ENCODE results near the gene PRKAG2. TPM values are rescaled to one million over a fixed set of nuclear protein-coding genes. Genes with fewer than 3 reads are reported as not detected.

The PRKAG2 gene
- total and polyA plus RNA-seq, 2 of the 13 experiments (the other 11 are each of a cell fraction or from before 2014, with no cell fraction given), result 0.90 to 1.3 TPM

DNA sequence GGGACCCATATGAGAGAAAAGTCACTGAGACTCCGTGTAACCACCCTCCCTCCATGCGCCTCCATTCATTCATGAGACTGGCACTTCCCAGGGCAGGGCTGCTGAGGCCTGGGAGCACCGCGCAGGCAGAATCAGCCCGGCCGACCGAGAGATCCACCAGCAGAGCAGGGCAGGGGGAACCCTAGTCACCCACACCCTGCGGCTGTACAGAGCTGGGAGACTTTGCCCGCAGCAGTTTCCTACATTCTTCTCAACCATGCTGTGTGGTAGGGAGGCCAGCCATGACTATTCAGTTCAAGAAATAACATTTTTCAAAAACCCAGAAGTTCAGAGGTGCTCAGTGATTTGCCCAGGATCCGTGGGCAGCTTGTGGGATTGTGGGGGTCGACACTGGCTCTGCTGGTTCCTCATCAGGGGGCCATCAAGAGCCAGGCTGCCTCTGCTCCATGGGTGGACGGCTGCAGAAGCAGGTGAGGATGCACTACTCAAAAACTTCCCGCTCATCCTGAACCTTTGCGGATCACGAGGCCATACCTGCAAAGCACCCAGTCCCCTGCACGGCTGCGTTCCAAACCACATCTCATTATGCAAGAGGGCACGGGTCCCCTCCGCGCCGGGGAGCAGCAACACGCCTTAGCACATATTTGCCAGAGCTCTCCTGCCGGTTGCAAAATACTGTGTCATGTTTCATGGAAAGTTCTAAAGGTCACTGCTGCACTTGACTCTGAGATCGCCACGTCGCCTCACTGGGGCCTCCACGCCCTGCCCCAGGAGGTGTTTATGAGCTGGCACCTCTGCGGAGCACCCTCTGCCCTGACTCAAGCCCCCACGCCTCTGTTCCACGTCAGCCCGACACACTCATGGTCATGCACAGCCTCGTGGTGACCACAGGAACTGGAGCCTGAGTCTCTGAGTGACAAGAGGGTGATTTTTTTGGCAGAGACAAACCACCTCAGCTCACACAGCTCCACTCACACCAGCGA is 132.0 kb downstream of the PRKAG2 start (continued):
- TF ChIP-seq, protein P1, sequence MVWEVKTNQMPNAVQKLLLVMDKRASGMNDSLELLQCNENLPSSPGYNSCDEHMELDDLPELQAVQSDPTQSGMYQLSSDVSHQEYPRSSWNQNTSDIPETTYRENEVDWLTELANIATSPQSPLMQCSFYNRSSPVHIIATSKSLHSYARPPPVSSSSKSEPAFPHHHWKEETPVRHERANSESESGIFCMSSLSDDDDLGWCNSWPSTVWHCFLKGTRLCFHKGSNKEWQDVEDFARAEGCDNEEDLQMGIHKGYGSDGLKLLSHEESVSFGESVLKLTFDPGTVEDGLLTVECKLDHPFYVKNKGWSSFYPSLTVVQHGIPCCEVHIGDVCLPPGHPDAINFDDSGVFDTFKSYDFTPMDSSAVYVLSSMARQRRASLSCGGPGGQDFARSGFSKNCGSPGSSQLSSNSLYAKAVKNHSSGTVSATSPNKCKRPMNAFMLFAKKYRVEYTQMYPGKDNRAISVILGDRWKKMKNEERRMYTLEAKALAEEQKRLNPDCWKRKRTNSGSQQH (CRISPR knock-in tag; IDR thresholded peaks at IDR 0.05; ENCODE audit: low read depth), result no peak
- TF ChIP-seq ZNF678 (CRISPR knock-in tag; IDR thresholded peaks at IDR 0.05), result no peak
- TF ChIP-seq PTBP1 (IDR thresholded peaks at IDR 0.05; ENCODE audit: low read depth, low read length, poor library complexity, severe bottlenecking), result no peak

DNA sequence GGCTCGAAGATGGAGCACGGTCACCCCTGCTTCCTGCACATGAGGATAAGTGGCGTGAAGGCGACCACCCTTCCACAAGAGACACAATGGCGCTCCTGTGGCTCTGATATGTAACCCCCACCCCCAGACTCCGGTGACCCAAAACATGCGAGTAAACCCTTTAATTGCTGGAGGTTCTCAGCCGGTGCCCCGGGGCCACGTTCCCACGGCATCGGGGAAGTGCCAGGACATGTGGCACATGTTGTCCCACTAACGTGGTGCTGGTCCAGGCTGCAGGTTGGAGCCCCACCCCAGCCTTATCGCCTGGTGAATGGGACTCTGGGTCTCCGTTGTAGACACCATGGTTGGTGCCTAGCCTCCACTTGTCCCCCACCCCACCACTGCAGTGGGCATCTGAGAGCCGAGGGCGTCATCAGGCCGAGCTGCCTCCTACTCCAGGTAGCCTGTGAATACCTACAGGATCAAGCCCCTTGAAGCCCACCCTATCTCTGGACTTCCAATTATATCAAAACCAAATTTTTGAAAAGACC is 132.8 kb downstream of the PRKAG2 start:
- H3K4me3 ChIP-seq (replicated peaks in 1 of 3; ENCODE audit: insufficient read depth in 1 of 3, low read depth in 2 of 3, low read length in 3 of 3), result no peak overlapping the region
- 96% methylated on average over 8 of the region's 18 CpGs for WGBS (ENCODE audit: low lambda C conversion rate)
- peaks cover 30% of the 10 kb centered on the region for H3K4me1 ChIP-seq (ENCODE audit: insufficient read depth, low read length)
- no peaks in the 10 kb centered on the region for H3K9me3 ChIP-seq (ENCODE audit: low read length)
- H3K79me2 ChIP-seq (ENCODE audit: insufficient read depth, low read length), result no peaks in the 10 kb centered on the region
- H3K27me3 ChIP-seq (ENCODE audit: control insufficient read depth in 1 of 2, insufficient read depth in 2 of 2, low read length in 2 of 2), result 0 out of 5 replicates have a peak, but pooled peaks cover 0 to 4% of the 10 kb centered on the region in 2 experiments
- BruUV-seq (replicated peaks), result no TSS peak
- DNase-seq (ENCODE audit: low spot score) (no peak), FAIRE-seq (no peak), ATAC-seq (no peak)
- ChIA-PET CTCF (ENCODE audit: low intra/inter-chr PET ratio, low total read pairs) (no interaction called here), POLR2A (no interaction called here)
- in situ Hi-C loops (cut with HindIII; ENCODE audit: extremely low pct_ligation_motif_present, low pct_unique_long_range_greater_than_20kb), result no loop called here
- H4K20me1 ChIP-seq (ENCODE audit: insufficient read depth, low read length), result no peaks in the 10 kb centered on the region
- intact Hi-C loops (cut with micrococcal nuclease; ENCODE audit: unreplicated experiment), result no loop called here
- H3K27ac ChIP-seq (ENCODE audit: extremely low read length, insufficient read depth, low read length), result no peak overlapping the region
- TF ChIP-seq ZNF83 (CRISPR knock-in tag; IDR thresholded peaks at IDR 0.05; ENCODE audit: borderline replicate concordance), result no peak
- no peak for TF ChIP-seq NFKB2 (CRISPR knock-in tag; IDR thresholded peaks at IDR 0.05; ENCODE audit: borderline replicate concordance)
- no peak for TF ChIP-seq TOE1 (CRISPR knock-in tag; IDR thresholded peaks at IDR 0.05)
- no peak for TF ChIP-seq TRIM24 (CRISPR knock-in tag; IDR thresholded peaks at IDR 0.05)
- TF ChIP-seq NFYB (CRISPR knock-in tag; IDR thresholded peaks at IDR 0.05), result no peak
- TF ChIP-seq ZNF431 (CRISPR knock-in tag; IDR thresholded peaks at IDR 0.05; ENCODE audit: borderline replicate concordance, low read depth), result no peak
- no peak for TF ChIP-seq ZNF563 (CRISPR knock-in tag; IDR thresholded peaks at IDR 0.05)
- no peak for TF ChIP-seq XRCC5 (optimal IDR thresholded peaks at IDR 0.05; ENCODE audit: low read length)
- TF ChIP-seq, protein P2, sequence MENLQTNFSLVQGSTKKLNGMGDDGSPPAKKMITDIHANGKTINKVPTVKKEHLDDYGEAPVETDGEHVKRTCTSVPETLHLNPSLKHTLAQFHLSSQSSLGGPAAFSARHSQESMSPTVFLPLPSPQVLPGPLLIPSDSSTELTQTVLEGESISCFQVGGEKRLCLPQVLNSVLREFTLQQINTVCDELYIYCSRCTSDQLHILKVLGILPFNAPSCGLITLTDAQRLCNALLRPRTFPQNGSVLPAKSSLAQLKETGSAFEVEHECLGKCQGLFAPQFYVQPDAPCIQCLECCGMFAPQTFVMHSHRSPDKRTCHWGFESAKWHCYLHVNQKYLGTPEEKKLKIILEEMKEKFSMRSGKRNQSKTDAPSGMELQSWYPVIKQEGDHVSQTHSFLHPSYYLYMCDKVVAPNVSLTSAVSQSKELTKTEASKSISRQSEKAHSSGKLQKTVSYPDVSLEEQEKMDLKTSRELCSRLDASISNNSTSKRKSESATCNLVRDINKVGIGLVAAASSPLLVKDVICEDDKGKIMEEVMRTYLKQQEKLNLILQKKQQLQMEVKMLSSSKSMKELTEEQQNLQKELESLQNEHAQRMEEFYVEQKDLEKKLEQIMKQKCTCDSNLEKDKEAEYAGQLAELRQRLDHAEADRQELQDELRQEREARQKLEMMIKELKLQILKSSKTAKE (CRISPR knock-in tag; IDR thresholded peaks at IDR 0.05; ENCODE audit: borderline replicate concordance), result no peak
- TF ChIP-seq PAF1 (CRISPR knock-in tag; IDR thresholded peaks at IDR 0.05), result no peak
- no peak for TF ChIP-seq MLXIP (CRISPR knock-in tag; IDR thresholded peaks at IDR 0.05; ENCODE audit: borderline replicate concordance)
- no peak for TF ChIP-seq ZNF567 (CRISPR knock-in tag; IDR thresholded peaks at IDR 0.05; ENCODE audit: borderline replicate concordance)
- H3K9ac ChIP-seq (ENCODE audit: insufficient read depth, low read depth, low read length), result no peak overlapping the region
- H3K36me3 ChIP-seq (replicated peaks in 1 of 2; ENCODE audit: control insufficient read depth in 1 of 2, insufficient read depth in 2 of 2, low read length in 2 of 2), result no peaks in the 10 kb centered on the region
- no peak overlapping the region for H2AFZ ChIP-seq (ENCODE audit: low read length)
- H3K4me2 ChIP-seq (ENCODE audit: low read depth, low read length), result no peak overlapping the region
